H7 (cell line): ENCODE data around the gene SGMS1. TPM values are rescaled to one million over a fixed set of nuclear protein-coding genes. Genes with fewer than 3 reads are reported as not detected.
"Not testable (repeated sequence)": the region's sequence is repeated elsewhere in the genome, so short reads cannot be mapped to it uniquely, and the experiment has no call there.

ENCODE experiments used
- DNase-seq: peaks from one replicate; pipeline ENCODE4 v3.0.0; 2012
- H3K27me3 ChIP-seq: 2 replicates; pipeline ENCODE4 v1.6.0; 2011; ENCODE audit warnings: mild to moderate bottlenecking, low read length; ENCODE audit not compliant: control insufficient read depth, insufficient read depth
- H3K36me3 ChIP-seq: replicated peaks from 2 replicates; pipeline ENCODE4 v1.5.1; 2011; ENCODE audit warnings: low read length; ENCODE audit not compliant: control insufficient read depth, insufficient read depth
- H3K4me3 ChIP-seq: 2 replicates; pipeline ENCODE4 v1.5.1; 2011; ENCODE audit warnings: low read depth, mild to moderate bottlenecking, control low read depth, low read length, moderate library complexity; ENCODE audit not compliant: insufficient read depth
- total RNA-seq: library from RNA; depleted of rRNA; stranded (reverse); fragments of >200 nt; shearing (Covaris generic); gene quantifications from 2 replicates; pipeline ENCODE4 v1.2.3, GENCODE V29; 2014

The SGMS1 gene
- total RNA-seq, 1 experiment from 2014 or later, result 19.4 TPM

- DNase-seq, result no peak
- Histone ChIP-seq H3K27me3 (no peaks in the 10 kb centered on the region), H3K4me3 (no peak overlapping the region), H3K36me3 (no peaks in the 10 kb centered on the region)
Measured at GRCh38 chr10:50540826-50541122, 83.0 kb downstream of the SGMS1 start.

GRCh38 chr10:50540069-50540825 lies 83.5 kb downstream of the SGMS1 start:
- Histone ChIP-seq H3K27me3 (no peaks in the 10 kb centered on the region), H3K4me3 (no peak overlapping the region)
- DNase-seq, result no peak

GRCh38 chr10:50538555-50539398 lies 85.0 kb downstream of the SGMS1 start:
- DNase-seq, result no peak
- H3K4me3 ChIP-seq, result no peak overlapping the region
- no peaks in the 10 kb centered on the region for H3K36me3 ChIP-seq
- no peaks in the 10 kb centered on the region for H3K27me3 ChIP-seq

More at GRCh38 chr10:50540069-50540825, 83.5 kb downstream of the SGMS1 start:
- H3K36me3 ChIP-seq, result no peaks in the 10 kb centered on the region

- Histone ChIP-seq H3K36me3 (no peaks in the 10 kb centered on the region), H3K27me3 (no peaks in the 10 kb centered on the region), H3K4me3 (no peak overlapping the region)
- no peak for DNase-seq
Measured at GRCh38 chr10:50536617-50537240, 87.0 kb downstream of the SGMS1 start.

- H3K36me3 ChIP-seq, DNase-seq, H3K4me3 ChIP-seq, H3K27me3 ChIP-seq: not testable (repeated sequence)
Measured at GRCh38 chr10:50534748-50535376, 88.9 kb downstream of the SGMS1 start.

GRCh38 chr10:50533296-50533695 lies 90.5 kb downstream of the SGMS1 start:
- H3K36me3 ChIP-seq, result no peaks in the 10 kb centered on the region
- no peak overlapping the region for H3K4me3 ChIP-seq
- H3K27me3 ChIP-seq, result no peaks in the 10 kb centered on the region
- DNase-seq, result no peak

- DNase-seq, result no peak
- no peaks in the 10 kb centered on the region for H3K36me3 ChIP-seq
Measured at GRCh38 chr10:50531388-50532077, 92.2 kb downstream of the SGMS1 start.

GRCh38 chr10:50529660-50530059 lies 94.1 kb downstream of the SGMS1 start:
- no peaks in the 10 kb centered on the region for H3K36me3 ChIP-seq
- H3K4me3 ChIP-seq, result no peak overlapping the region
- DNase-seq, result no peak
- H3K27me3 ChIP-seq, result no peaks in the 10 kb centered on the region

More at GRCh38 chr10:50531388-50532077, 92.2 kb downstream of the SGMS1 start:
- Histone ChIP-seq H3K4me3 (no peak overlapping the region), H3K27me3 (no peaks in the 10 kb centered on the region)

GRCh38 chr10:50528206-50528605 lies 95.5 kb downstream of the SGMS1 start:
- no peak overlapping the region for H3K4me3 ChIP-seq
- H3K36me3 ChIP-seq, result no peaks in the 10 kb centered on the region
- no peaks in the 10 kb centered on the region for H3K27me3 ChIP-seq
- DNase-seq, result no peak

- no peaks in the 10 kb centered on the region for H3K27me3 ChIP-seq
- H3K36me3 ChIP-seq, result no peaks in the 10 kb centered on the region
- DNase-seq, result no peak
- no peak overlapping the region for H3K4me3 ChIP-seq
Measured at GRCh38 chr10:50527442-50528043, 96.2 kb downstream of the SGMS1 start.

GRCh38 chr10:50526185-50526584 lies 97.6 kb downstream of the SGMS1 start:
- H3K36me3 ChIP-seq, result no peaks in the 10 kb centered on the region
- no peaks in the 10 kb centered on the region for H3K27me3 ChIP-seq
- no peak overlapping the region for H3K4me3 ChIP-seq
- no peak for DNase-seq

GRCh38 chr10:50523357-50523756 lies 100.4 kb downstream of the SGMS1 start:
- Histone ChIP-seq H3K27me3 (no peaks in the 10 kb centered on the region), H3K36me3 (no peaks in the 10 kb centered on the region), H3K4me3 (no peak overlapping the region)
- no peak for DNase-seq

- H3K27me3 ChIP-seq, result no peaks in the 10 kb centered on the region
- no peaks in the 10 kb centered on the region for H3K36me3 ChIP-seq
- H3K4me3 ChIP-seq, result no peak overlapping the region
- DNase-seq, result no peak
Measured at GRCh38 chr10:50522908-50523307, 100.8 kb downstream of the SGMS1 start.

GRCh38 chr10:50520115-50520514 lies 103.6 kb downstream of the SGMS1 start:
- Histone ChIP-seq H3K27me3 (no peaks in the 10 kb centered on the region), H3K4me3 (no peak overlapping the region), H3K36me3 (no peaks in the 10 kb centered on the region)

More at GRCh38 chr10:50520115-50520514, 103.6 kb downstream of the SGMS1 start:
- DNase-seq, result no peak
